Thyroid gland (tissue), 4 donors: ENCODE results near the gene AVP.

Experiments
- CTCF ChIP-seq, 6 experiments: fragments of 200-600 bp in 3 of 6; fragments of 450-650 bp in 3 of 6; sonication (generic) in 3 of 6; IDR thresholded peaks; one replicate each; pipeline ENCODE4 v1.5.1; 2016 to 2019; ENCODE audit warnings: antibody characterized with exemption in 6 of 6, mild to moderate bottlenecking in 2 of 6, inconsistent platforms in 1 of 6, moderate library complexity in 1 of 6
- POLR2A ChIP-seq, 2 donors: fragments of 450-650 bp; IDR thresholded peaks; one replicate each; pipeline ENCODE4 v1.6.1; 2017; ENCODE audit warnings: antibody characterized with exemption in 2 of 2, mild to moderate bottlenecking in 2 of 2, moderate library complexity in 1 of 2

GRCh38 chr20:3121271-3121911 is 36.9 kb upstream of the AVP start:
- TF ChIP-seq CTCF (IDR thresholded peaks at IDR 0.05) (no peak), POLR2A (IDR thresholded peaks at IDR 0.05) (no peak)
